SU-DHL-6 (cell line): ENCODE measurements around the gene C3.

Experiments used
- H2AFZ ChIP-seq: fragments of 200-600 bp; sonication (generic); 2 replicates; pipeline ENCODE4 v1.6.1; 2014; ENCODE audit warnings: low read depth, mild to moderate bottlenecking, moderate library complexity, mixed read lengths, antibody characterized with exemption, low read length; ENCODE audit not compliant: severe bottlenecking
- H3F3A ChIP-seq: fragments of 200-600 bp; shearing (Covaris generic); 2 replicates; pipeline ENCODE4 v1.6.0; 2016; ENCODE audit warnings: antibody characterized with exemption, mild to moderate bottlenecking; ENCODE audit not compliant: insufficient read depth
- H3K27ac ChIP-seq: fragments of 200-600 bp; sonication (generic); 2 replicates; pipeline ENCODE4 v1.5.1; 2016; ENCODE audit warnings: low read depth, mild to moderate bottlenecking, low read length, moderate library complexity, mixed read lengths
- H3K27me3 ChIP-seq: fragments of 200-600 bp; sonication (generic), shearing (Covaris generic); 2 replicates; pipeline ENCODE4 v1.6.0; 2014; ENCODE audit warnings: mild to moderate bottlenecking, low read length
- H3K36me3 ChIP-seq: fragments of 200-600 bp; sonication (generic); 2 replicates; pipeline ENCODE4 v1.6.1; 2014; ENCODE audit warnings: mild to moderate bottlenecking, low read length, mixed read lengths
- H3K4me2 ChIP-seq: fragments of 300-600, 200-600 bp; shearing (Covaris generic), sonication (generic); 2 replicates; pipeline ENCODE4 v1.6.0; 2014; ENCODE audit warnings: low read length, low read depth, mild to moderate bottlenecking; ENCODE audit not compliant: poor library complexity, severe bottlenecking
- H3K4me3 ChIP-seq: fragments of 200-600 bp; sonication (generic); 2 replicates; pipeline ENCODE4 v1.5.1; 2014; ENCODE audit warnings: antibody characterized with exemption, low read length, mild to moderate bottlenecking, mixed read lengths; ENCODE audit not compliant: insufficient read depth, poor library complexity, severe bottlenecking
- H3K79me2 ChIP-seq: fragments of 200-600 bp; sonication (generic); 2 replicates; pipeline ENCODE4 v1.6.1; 2014; ENCODE audit warnings: mild to moderate bottlenecking, low read length, moderate library complexity; ENCODE audit not compliant: insufficient read depth
- H3K9ac ChIP-seq: fragments of 200-600 bp; sonication (generic); 2 replicates; pipeline ENCODE4 v1.7.0; 2014; ENCODE audit warnings: mild to moderate bottlenecking, low read length
- H3K9me2 ChIP-seq: fragments of 200-600 bp; sonication (generic); replicated peaks from 2 replicates; pipeline ENCODE4 v1.6.1; 2014; ENCODE audit warnings: low read length; ENCODE audit not compliant: insufficient read depth
- H3K9me3 ChIP-seq: fragments of 200-600 bp; sonication (generic); 2 replicates; pipeline ENCODE4 v1.6.1; 2014; ENCODE audit warnings: low read length, mixed read lengths; ENCODE audit not compliant: insufficient read depth
- H4K20me1 ChIP-seq: fragments of 200-600 bp; sonication (generic); 2 replicates; pipeline ENCODE4 v1.6.1; 2014; ENCODE audit warnings: low read depth, mild to moderate bottlenecking, antibody characterized with exemption, low read length, moderate library complexity, mixed read lengths
- CTCF ChIP-seq: fragments of 200-600 bp; sonication (generic); IDR thresholded peaks from one replicate; pipeline ENCODE4 v1.5.1; 2017; ENCODE audit warnings: antibody characterized with exemption, mild to moderate bottlenecking, low read length, moderate library complexity; ENCODE audit not compliant: insufficient read depth, poor library complexity, severe bottlenecking
- EZH2phosphoT487 ChIP-seq: fragments of 200-600 bp; sonication (generic), shearing (Covaris generic); conservative IDR thresholded peaks from 2 replicates; pipeline ENCODE4 v1.6.1; 2018; ENCODE audit warnings: mild to moderate bottlenecking, antibody characterized with exemption, low read length, moderate library complexity, mixed read lengths

C3 gene

GRCh38 chr19:6682607-6683128 is 37.8 kb downstream of the C3 start:
- Histone ChIP-seq H3K4me2 (no peak overlapping the region), H3K36me3 (no peaks in the 10 kb centered on the region), H3K27me3 (no peaks in the 10 kb centered on the region), H3K9me3 (no peaks in the 10 kb centered on the region), H2AFZ (no peak overlapping the region), H3K4me3 (no peak overlapping the region), H3K9me2 (no peaks in the 10 kb centered on the region), H3K27ac (no peak overlapping the region), H3K9ac (no peak overlapping the region), H3K79me2 (no peaks in the 10 kb centered on the region), H4K20me1 (no peaks in the 10 kb centered on the region), H3F3A (no peaks in the 10 kb centered on the region)
- TF ChIP-seq CTCF (no peak), EZH2phosphoT487 (no peak)

GRCh38 chr19:6680141-6680540 is 40.3 kb downstream of the C3 start:
- Histone ChIP-seq H3K27me3 (no peaks in the 10 kb centered on the region), H3F3A (no peaks in the 10 kb centered on the region), H3K9ac (no peak overlapping the region), H3K4me2 (no peak overlapping the region), H3K79me2 (no peaks in the 10 kb centered on the region), H3K9me3 (no peaks in the 10 kb centered on the region), H3K27ac (no peak overlapping the region), H3K4me3 (no peak overlapping the region), H3K9me2 (no peaks in the 10 kb centered on the region), H3K36me3 (no peaks in the 10 kb centered on the region), H4K20me1 (no peaks in the 10 kb centered on the region), H2AFZ (no peak overlapping the region)
- TF ChIP-seq CTCF, result no peak
- no peak for TF ChIP-seq EZH2phosphoT487

- Histone ChIP-seq H3K27ac (no peak overlapping the region), H4K20me1 (no peaks in the 10 kb centered on the region), H3K4me3 (no peak overlapping the region), H3K4me2 (no peak overlapping the region), H3K9me3 (no peaks in the 10 kb centered on the region), H3K9me2 (no peaks in the 10 kb centered on the region), H3K79me2 (no peaks in the 10 kb centered on the region), H3K36me3 (no peaks in the 10 kb centered on the region), H2AFZ (no peak overlapping the region), H3K27me3 (no peaks in the 10 kb centered on the region), H3K9ac (no peak overlapping the region), H3F3A (no peaks in the 10 kb centered on the region)
- TF ChIP-seq CTCF (no peak), EZH2phosphoT487 (no peak)
These were observed 41.3 kb downstream of the C3 start for GRCh38 chr19:6679139-6679538.
